ENCODE data around the gene RUNX1. TPM values are rescaled to one million over a fixed set of nuclear protein-coding genes. Genes with fewer than 3 reads are reported as not detected.

Gene RUNX1
- total RNA-seq, 1 experiment from 2014 or later: 55.2 TPM

DNA sequence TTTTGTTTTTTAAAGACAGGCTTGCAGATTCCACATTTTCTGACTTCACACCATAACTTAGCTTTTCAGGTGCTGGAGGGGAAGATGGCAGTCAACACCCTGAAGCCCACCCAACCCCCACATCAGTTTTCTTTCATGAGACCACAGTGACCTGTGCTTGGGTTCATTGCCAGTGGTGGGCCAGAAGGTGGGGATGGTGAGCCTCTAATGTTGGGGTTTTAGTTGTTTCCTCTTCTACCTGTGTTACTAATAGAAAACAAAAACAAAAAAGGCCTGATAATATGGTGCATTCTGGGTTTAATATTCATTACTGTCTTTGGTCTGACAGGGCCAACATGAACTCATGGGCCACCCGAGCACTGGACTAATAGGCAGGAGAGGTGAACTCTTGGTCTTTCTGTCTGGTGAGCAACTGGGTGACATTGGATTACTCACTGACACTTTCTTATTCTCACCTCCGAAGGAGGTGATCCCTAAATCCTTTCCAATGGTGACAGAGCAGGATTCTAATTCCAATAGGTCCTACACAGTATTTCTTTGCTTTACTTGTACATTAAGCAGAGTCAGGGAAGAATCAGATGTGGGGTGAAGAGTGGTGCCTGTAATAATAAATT, 247.5 kb downstream of the RUNX1 start:
- CTCF ChIA-PET: no interaction called here
- TF ChIP-seq EZH2 (IDR thresholded peaks at IDR 0.05; ENCODE audit: low read length, unreplicated experiment) (no peak), EZH2phosphoT487 (IDR thresholded peaks at IDR 0.05; ENCODE audit: borderline replicate concordance, low read length) (no peak)
- TF ChIP-seq, protein P1, sequence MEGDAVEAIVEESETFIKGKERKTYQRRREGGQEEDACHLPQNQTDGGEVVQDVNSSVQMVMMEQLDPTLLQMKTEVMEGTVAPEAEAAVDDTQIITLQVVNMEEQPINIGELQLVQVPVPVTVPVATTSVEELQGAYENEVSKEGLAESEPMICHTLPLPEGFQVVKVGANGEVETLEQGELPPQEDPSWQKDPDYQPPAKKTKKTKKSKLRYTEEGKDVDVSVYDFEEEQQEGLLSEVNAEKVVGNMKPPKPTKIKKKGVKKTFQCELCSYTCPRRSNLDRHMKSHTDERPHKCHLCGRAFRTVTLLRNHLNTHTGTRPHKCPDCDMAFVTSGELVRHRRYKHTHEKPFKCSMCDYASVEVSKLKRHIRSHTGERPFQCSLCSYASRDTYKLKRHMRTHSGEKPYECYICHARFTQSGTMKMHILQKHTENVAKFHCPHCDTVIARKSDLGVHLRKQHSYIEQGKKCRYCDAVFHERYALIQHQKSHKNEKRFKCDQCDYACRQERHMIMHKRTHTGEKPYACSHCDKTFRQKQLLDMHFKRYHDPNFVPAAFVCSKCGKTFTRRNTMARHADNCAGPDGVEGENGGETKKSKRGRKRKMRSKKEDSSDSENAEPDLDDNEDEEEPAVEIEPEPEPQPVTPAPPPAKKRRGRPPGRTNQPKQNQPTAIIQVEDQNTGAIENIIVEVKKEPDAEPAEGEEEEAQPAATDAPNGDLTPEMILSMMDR (conservative IDR thresholded peaks at IDR 0.05; ENCODE audit: low read depth, low read length): peak; percentile 54
- no peaks in the 10 kb centered on the region for H3K27me3 ChIP-seq (ENCODE audit: low read length)
- BruUV-seq (replicated peaks): no TSS peak
- H3K27ac ChIP-seq (ENCODE audit: low read length): no peak overlapping the region
- H3K9me2 ChIP-seq (replicated peaks; ENCODE audit: low read length): no peaks in the 10 kb centered on the region
- ATAC-seq: peak; percentile 37
- POLR2A ChIA-PET (ENCODE audit: unreplicated experiment): interaction anchor here (0.7 kb wide), 1 partner anchor 35 kb away, joined by 5 read pairs; no protein-coding TSS in a partner anchor
- H2AFZ ChIP-seq (ENCODE audit: low read length): no peak overlapping the region
- intact Hi-C loops (cut with micrococcal nuclease): no loop called here
- no peaks in the 10 kb centered on the region for H4K20me1 ChIP-seq (ENCODE audit: low read length)
- H3K4me3 ChIP-seq (ENCODE audit: low read length): no peak overlapping the region
- H3K9ac ChIP-seq (ENCODE audit: low read length): no peak overlapping the region
- peak; percentile 30 for DNase-seq
- H3K9me3 ChIP-seq (ENCODE audit: low read length): no peaks in the 10 kb centered on the region
- H3K36me3 ChIP-seq (ENCODE audit: low read depth, low read length): peaks cover 74% of the 10 kb centered on the region
- peaks cover 26% of the 10 kb centered on the region for H3K4me1 ChIP-seq (ENCODE audit: insufficient read depth, low read length)
- H3K79me2 ChIP-seq (ENCODE audit: low read length): peaks cover 61% of the 10 kb centered on the region
- H3K4me2 ChIP-seq (ENCODE audit: low read length): no peak overlapping the region
- peaks cover 9% of the 10 kb centered on the region for H3F3A ChIP-seq (ENCODE audit: low read length, unreplicated experiment)

DNA sequence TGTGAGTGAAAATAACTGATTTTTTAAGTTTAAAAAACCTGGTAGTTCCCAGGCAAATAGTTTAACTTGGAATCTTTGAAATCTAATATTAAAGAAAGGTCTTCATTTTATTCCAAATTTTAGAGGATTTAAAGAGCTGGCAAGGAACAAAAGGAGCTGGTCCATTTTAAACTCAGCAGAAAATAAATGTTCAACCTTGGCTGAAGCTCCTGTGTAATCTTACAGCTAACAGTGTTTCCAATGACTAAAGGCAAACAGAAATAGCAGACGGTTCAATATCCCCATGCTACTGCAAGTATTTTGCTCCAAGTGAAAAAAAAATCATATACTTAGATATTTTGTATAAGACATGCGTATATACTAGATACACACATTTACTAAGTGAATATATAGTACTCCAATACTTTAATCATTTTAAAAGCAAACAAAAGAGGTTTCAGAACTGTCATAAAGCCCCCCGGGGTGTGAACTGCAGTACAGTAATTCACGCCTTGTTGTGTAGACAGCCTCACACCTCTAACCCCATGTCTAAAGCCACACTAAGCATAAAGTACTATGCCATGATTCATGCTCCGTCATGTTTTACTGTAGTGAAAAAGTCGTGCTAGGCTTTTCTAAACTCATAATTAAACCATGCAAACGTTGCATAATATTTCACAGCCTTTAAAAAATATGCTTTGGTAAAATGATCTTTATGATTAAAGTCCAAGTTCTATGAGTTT, 248.1 kb downstream of the RUNX1 start:
- no TSS peak for BruUV-seq (replicated peaks)
- peak; percentile 40; the same call in 1 of the 2 replicates for ATAC-seq

More for the DNA sequence above, 248.1 kb downstream of the RUNX1 start:
- intact Hi-C loops (cut with micrococcal nuclease): no loop called here
- no peaks in the 10 kb centered on the region for H3K27me3 ChIP-seq (ENCODE audit: low read length)
- H3K79me2 ChIP-seq (ENCODE audit: low read length): peaks cover 54% of the 10 kb centered on the region
- no peaks in the 10 kb centered on the region for H4K20me1 ChIP-seq (ENCODE audit: low read length)
- CTCF ChIA-PET: interaction anchor here (1.0 kb wide), 1 partner anchor 55 kb away, joined by 5 read pairs; no protein-coding TSS in a partner anchor
- peaks cover 73% of the 10 kb centered on the region for H3K36me3 ChIP-seq (ENCODE audit: low read depth, low read length)
- TF ChIP-seq, protein P1 (conservative IDR thresholded peaks at IDR 0.05; ENCODE audit: low read depth, low read length): no peak
- no peak for TF ChIP-seq EZH2 (IDR thresholded peaks at IDR 0.05; ENCODE audit: low read length, unreplicated experiment)
- no peak for TF ChIP-seq EZH2phosphoT487 (IDR thresholded peaks at IDR 0.05; ENCODE audit: borderline replicate concordance, low read length)
- no peak overlapping the region for H3K4me3 ChIP-seq (ENCODE audit: low read length)
- no peak overlapping the region for H2AFZ ChIP-seq (ENCODE audit: low read length)
- H3K4me2 ChIP-seq (ENCODE audit: low read length): no peak overlapping the region
- H3K27ac ChIP-seq (ENCODE audit: low read length): no peak overlapping the region
- peaks cover 30% of the 10 kb centered on the region for H3K4me1 ChIP-seq (ENCODE audit: insufficient read depth, low read length)
- no peaks in the 10 kb centered on the region for H3K9me3 ChIP-seq (ENCODE audit: low read length)
- POLR2A ChIA-PET (ENCODE audit: unreplicated experiment): interaction anchor here (0.7 kb wide), 2 partner anchors 36 to 1049 kb away, joined by 4 to 5 read pairs; no protein-coding TSS in a partner anchor
- DNase-seq: no peak
- peaks cover 15% of the 10 kb centered on the region for H3F3A ChIP-seq (ENCODE audit: low read length, unreplicated experiment)
- no peak overlapping the region for H3K9ac ChIP-seq (ENCODE audit: low read length)
- no peaks in the 10 kb centered on the region for H3K9me2 ChIP-seq (replicated peaks; ENCODE audit: low read length)
